Hepatocyte (in vitro differentiated cells): ENCODE results near the gene APEH.
"Not testable (repeated sequence)": the region's sequence is repeated elsewhere in the genome, so short reads cannot be mapped to it uniquely, and the experiment has no call there.

ENCODE experiments used
- EZH2 ChIP-seq: fragments of 200-600 bp; sonication (generic); IDR thresholded peaks from 2 replicates; pipeline ENCODE4 v1.6.1; 2016; ENCODE audit warnings: antibody characterized with exemption, mild to moderate bottlenecking, borderline replicate concordance
- TF ChIP-seq, protein P1 (sequence below): fragments of 200-600 bp; sonication (generic); IDR thresholded peaks from 2 replicates; pipeline ENCODE4 v1.5.1; 2016; ENCODE audit warnings: antibody characterized with exemption, mild to moderate bottlenecking; ENCODE audit not compliant: poor library complexity

DNA sequence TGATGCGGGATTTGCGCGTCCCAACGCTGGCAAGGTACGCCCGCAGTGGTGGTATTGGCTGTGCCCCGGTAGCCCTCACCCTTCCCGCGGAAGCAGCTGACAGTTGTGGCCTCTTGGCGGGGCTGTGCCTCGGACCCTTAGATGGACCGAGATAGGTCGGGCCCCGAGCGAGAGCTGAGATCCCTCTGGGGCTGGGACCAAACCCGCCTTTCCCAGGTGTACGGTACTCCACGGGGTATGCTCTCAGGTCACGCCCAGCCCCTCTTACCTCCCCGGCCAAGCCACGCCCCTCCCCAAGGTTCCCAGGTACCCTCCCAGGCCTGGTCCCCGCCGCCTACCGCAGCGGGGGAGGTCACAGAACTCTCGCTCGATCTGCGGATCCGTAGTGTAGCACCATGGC, 12.2 kb downstream of the APEH start:
- TF ChIP-seq, protein P1, sequence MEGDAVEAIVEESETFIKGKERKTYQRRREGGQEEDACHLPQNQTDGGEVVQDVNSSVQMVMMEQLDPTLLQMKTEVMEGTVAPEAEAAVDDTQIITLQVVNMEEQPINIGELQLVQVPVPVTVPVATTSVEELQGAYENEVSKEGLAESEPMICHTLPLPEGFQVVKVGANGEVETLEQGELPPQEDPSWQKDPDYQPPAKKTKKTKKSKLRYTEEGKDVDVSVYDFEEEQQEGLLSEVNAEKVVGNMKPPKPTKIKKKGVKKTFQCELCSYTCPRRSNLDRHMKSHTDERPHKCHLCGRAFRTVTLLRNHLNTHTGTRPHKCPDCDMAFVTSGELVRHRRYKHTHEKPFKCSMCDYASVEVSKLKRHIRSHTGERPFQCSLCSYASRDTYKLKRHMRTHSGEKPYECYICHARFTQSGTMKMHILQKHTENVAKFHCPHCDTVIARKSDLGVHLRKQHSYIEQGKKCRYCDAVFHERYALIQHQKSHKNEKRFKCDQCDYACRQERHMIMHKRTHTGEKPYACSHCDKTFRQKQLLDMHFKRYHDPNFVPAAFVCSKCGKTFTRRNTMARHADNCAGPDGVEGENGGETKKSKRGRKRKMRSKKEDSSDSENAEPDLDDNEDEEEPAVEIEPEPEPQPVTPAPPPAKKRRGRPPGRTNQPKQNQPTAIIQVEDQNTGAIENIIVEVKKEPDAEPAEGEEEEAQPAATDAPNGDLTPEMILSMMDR = not testable (repeated sequence)
- not testable (repeated sequence) for TF ChIP-seq EZH2
